ENCODE results near the gene C1orf105.

Gene C1orf105

DNA sequence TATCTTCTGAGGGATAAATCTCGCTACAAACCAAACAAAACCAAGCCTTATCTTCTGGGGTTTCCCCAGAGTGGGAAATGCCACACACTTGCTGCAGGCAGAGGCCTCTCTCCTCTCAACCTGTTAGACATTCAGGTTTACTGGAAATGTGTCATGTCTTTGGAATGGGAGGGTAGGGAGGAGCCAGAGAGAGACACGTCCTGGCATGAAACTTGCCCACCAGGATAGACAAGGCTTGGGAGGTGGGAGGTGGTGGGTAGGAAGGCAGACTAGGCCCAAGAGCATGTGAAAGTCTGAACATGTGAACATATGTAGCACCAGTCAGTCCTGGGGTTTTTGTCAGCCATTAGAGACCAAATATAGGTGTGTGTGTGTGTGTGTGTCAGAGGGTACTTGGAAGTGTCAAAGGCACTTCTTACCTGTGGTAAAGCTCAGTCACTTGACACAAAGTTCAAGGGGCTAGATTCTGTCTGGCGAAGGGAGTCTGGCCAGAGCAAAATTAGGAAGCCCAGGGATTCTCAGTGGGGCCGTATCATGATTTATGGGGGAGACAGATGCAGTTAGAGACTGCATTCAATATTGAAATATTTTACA, 55.8 kb downstream of the C1orf105 start:
- no peaks in the 10 kb centered on the region for H3K79me2 ChIP-seq (ENCODE audit: low read length)
- H4K20me1 ChIP-seq (ENCODE audit: insufficient read depth, low read length) = no peaks in the 10 kb centered on the region
- no peaks in the 10 kb centered on the region for H3K4me1 ChIP-seq (ENCODE audit: low read length)
- H3K27ac ChIP-seq (ENCODE audit: low read length) = no peak overlapping the region
- H3K9ac ChIP-seq (ENCODE audit: low read length) = no peak overlapping the region
- no peaks in the 10 kb centered on the region for H3K27me3 ChIP-seq (replicated peaks; ENCODE audit: insufficient read depth, low read length)
- TF ChIP-seq EZH2 (optimal IDR thresholded peaks at IDR 0.05; ENCODE audit: low read depth, low read length) = no peak
- no peak for TF ChIP-seq CTCF (IDR thresholded peaks at IDR 0.05; ENCODE audit: low read length)
- no peak for TF ChIP-seq EZH2phosphoT487 (IDR thresholded peaks at IDR 0.05; ENCODE audit: low read length)
- no peaks in the 10 kb centered on the region for H3K9me3 ChIP-seq (replicated peaks; ENCODE audit: insufficient read depth, low read length)
- no peaks in the 10 kb centered on the region for H3F3A ChIP-seq (ENCODE audit: insufficient read depth, low read length)
- no peaks in the 10 kb centered on the region for H3K36me3 ChIP-seq (replicated peaks; ENCODE audit: insufficient read depth, low read length)
- DNase-seq = no peak
- H3K9me2 ChIP-seq (replicated peaks; ENCODE audit: insufficient read depth, low read length) = no peaks in the 10 kb centered on the region
- no peak overlapping the region for H3K4me2 ChIP-seq (ENCODE audit: low read depth, low read length)
- no peak overlapping the region for H3K4me3 ChIP-seq (ENCODE audit: low read length)
- no peak overlapping the region for H2AFZ ChIP-seq (ENCODE audit: low read length)

GRCh38 chr1:172477216-172477615, 56.7 kb downstream of the C1orf105 start:
- Histone ChIP-seq H2AFZ (ENCODE audit: low read length) (no peak overlapping the region), H4K20me1 (ENCODE audit: insufficient read depth, low read length) (no peaks in the 10 kb centered on the region), H3K4me2 (ENCODE audit: low read depth, low read length) (no peak overlapping the region), H3K27me3 (replicated peaks; ENCODE audit: insufficient read depth, low read length) (no peaks in the 10 kb centered on the region), H3K27ac (ENCODE audit: low read length) (no peak overlapping the region), H3K79me2 (ENCODE audit: low read length) (no peaks in the 10 kb centered on the region), H3K9ac (ENCODE audit: low read length) (no peak overlapping the region), H3K4me1 (ENCODE audit: low read length) (no peaks in the 10 kb centered on the region), H3K9me3 (replicated peaks; ENCODE audit: insufficient read depth, low read length) (no peaks in the 10 kb centered on the region), H3F3A (ENCODE audit: insufficient read depth, low read length) (no peaks in the 10 kb centered on the region), H3K36me3 (replicated peaks; ENCODE audit: insufficient read depth, low read length) (no peaks in the 10 kb centered on the region), H3K9me2 (replicated peaks; ENCODE audit: insufficient read depth, low read length) (no peaks in the 10 kb centered on the region), H3K4me3 (ENCODE audit: low read length) (no peak overlapping the region)
- no peak for DNase-seq
- TF ChIP-seq EZH2phosphoT487 (IDR thresholded peaks at IDR 0.05; ENCODE audit: low read length) = no peak
- TF ChIP-seq CTCF (IDR thresholded peaks at IDR 0.05; ENCODE audit: low read length) = no peak
- TF ChIP-seq EZH2 (optimal IDR thresholded peaks at IDR 0.05; ENCODE audit: low read depth, low read length) = no peak

DNA sequence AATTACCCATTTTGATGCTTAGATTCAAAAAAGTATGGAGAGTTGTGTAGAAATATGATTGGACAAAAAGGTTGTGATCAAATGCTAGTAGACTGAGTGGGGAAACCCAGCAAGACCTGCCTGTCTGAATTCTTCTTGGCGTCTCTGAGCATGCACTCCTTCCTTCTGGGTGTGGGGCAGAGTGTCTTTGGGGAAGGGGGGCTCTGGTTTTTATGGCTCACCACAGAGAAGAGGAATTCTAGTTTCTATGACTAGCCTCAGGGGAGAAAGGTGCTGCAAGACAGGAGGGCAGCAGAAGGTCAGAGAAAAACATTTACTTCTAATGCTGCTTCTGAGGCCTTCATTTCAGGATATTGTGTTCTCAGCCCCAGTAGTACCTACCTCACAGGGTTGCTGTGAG, 57.3 kb downstream of the C1orf105 start:
- H3K27me3 ChIP-seq (replicated peaks; ENCODE audit: insufficient read depth, low read length) = no peaks in the 10 kb centered on the region
- H3K4me2 ChIP-seq (ENCODE audit: low read depth, low read length) = no peak overlapping the region
- DNase-seq = no peak
- no peaks in the 10 kb centered on the region for H3K79me2 ChIP-seq (ENCODE audit: low read length)
- H3F3A ChIP-seq (ENCODE audit: insufficient read depth, low read length) = no peaks in the 10 kb centered on the region
- H3K4me1 ChIP-seq (ENCODE audit: low read length) = no peaks in the 10 kb centered on the region
- TF ChIP-seq EZH2 (optimal IDR thresholded peaks at IDR 0.05; ENCODE audit: low read depth, low read length) = no peak
- no peak for TF ChIP-seq CTCF (IDR thresholded peaks at IDR 0.05; ENCODE audit: low read length)
- no peak for TF ChIP-seq EZH2phosphoT487 (IDR thresholded peaks at IDR 0.05; ENCODE audit: low read length)
- no peaks in the 10 kb centered on the region for H3K36me3 ChIP-seq (replicated peaks; ENCODE audit: insufficient read depth, low read length)
- no peaks in the 10 kb centered on the region for H3K9me3 ChIP-seq (replicated peaks; ENCODE audit: insufficient read depth, low read length)
- no peaks in the 10 kb centered on the region for H4K20me1 ChIP-seq (ENCODE audit: insufficient read depth, low read length)
- H2AFZ ChIP-seq (ENCODE audit: low read length) = no peak overlapping the region
- no peaks in the 10 kb centered on the region for H3K9me2 ChIP-seq (replicated peaks; ENCODE audit: insufficient read depth, low read length)
- H3K9ac ChIP-seq (ENCODE audit: low read length) = no peak overlapping the region
- H3K4me3 ChIP-seq (ENCODE audit: low read length) = no peak overlapping the region
- H3K27ac ChIP-seq (ENCODE audit: low read length) = no peak overlapping the region

Measured in MM.1S (cell line).